ENCODE data around the gene NAB1.

The NAB1 gene

DNA sequence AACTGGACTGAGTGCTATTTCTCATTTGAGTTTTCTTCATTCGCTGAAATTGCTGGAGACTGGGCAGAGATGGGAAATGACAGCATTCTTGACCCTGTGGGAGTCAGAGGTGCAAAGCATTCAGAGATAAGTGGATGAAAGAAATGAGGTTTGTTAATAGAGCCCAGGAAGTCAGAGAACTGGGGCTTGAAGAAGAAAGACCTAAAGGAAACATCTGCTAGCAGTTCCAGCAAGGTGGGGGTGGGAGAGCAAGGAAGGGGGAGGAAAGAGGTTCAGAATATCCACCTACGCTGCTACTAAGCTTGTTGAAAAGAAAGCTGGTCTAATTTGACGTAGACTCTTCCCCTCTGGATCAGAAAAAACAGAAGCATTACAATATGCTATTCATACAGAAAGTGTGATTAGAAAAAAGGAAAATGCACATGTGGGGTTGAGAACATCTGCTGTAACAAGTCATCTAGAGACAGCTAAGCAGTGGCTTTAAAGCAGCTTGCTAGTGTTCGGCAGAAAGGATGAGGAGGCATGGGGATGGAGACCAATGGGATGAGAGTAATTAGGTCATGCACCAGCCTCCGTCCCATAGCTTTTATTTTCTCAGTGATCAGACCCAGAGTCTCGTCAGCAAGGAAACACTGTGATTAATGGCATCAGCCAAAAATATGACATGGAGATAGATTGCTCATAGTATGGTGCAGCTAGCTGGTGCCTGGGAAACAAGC, 29.7 kb downstream of the NAB1 start:
- peaks cover 49% of the 10 kb centered on the region for H3K4me1 Mint-ChIP-seq
- H3K27ac Mint-ChIP-seq, result peak overlapping the region; percentile 78
- no peaks in the 10 kb centered on the region for H3K27me3 Mint-ChIP-seq
- peaks cover 19% of the 10 kb centered on the region for H3K36me3 Mint-ChIP-seq
- H3K4me3 Mint-ChIP-seq, result peak overlapping the region; percentile 59
- peak; percentile 89 for ATAC-seq
- H3K9me3 Mint-ChIP-seq, result no peaks in the 10 kb centered on the region

- Mint-ChIP-seq H3K4me3 (peak overlapping the region; percentile 70), H3K27me3 (no peaks in the 10 kb centered on the region), H3K27ac (peak overlapping the region; percentile 78)
These were observed 30.5 kb downstream of the NAB1 start for GRCh38 chr2:190679391-190679790.

DNA sequence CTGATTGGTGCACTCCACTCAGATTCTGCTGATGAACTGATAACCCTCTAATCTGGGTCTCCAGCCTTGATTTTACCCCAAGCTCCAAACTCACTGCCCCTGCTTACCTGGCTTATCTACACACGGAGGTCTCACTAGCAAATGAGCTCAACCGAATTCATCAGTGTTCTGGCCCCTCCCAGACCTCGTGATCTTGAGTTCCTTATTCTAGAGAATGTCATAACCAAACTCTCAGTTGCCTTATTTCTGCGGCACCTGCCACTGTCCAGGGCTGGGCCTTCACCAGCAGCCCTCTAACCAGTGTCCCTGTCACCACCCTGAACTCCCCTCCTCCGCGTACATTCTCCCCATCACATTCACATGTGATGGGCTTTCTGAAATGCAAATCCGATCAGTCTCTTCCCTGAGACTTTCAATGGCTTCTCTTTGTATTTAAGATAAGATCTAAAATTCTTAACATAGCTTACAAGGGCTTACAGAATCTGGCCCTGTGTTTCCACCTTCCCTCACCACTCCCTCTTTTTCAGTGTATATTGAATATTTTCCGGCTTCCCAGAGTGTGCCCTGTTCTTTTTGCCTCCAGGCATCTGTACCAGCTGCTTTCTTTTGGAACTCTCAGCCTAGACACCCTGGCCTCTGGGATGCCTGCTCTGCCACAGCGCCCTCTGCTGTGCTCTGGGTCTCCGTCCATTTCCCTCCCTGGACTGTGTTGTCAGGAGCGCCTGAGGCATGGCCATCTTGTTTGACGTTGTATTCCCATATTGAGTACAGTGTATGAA, 31.1 kb downstream of the NAB1 start:
- peak overlapping the region; percentile 78 for H3K27ac Mint-ChIP-seq
- peaks cover 10% of the 10 kb centered on the region for H3K36me3 Mint-ChIP-seq
- H3K4me3 Mint-ChIP-seq, result peak overlapping the region; percentile 70
- H3K9me3 Mint-ChIP-seq, result no peaks in the 10 kb centered on the region
- peaks cover 39% of the 10 kb centered on the region for H3K4me1 Mint-ChIP-seq
- H3K27me3 Mint-ChIP-seq, result no peaks in the 10 kb centered on the region
- peak; percentile 89 for ATAC-seq

More at GRCh38 chr2:190679391-190679790, 30.5 kb downstream of the NAB1 start:
- H3K36me3 Mint-ChIP-seq, result peaks cover 11% of the 10 kb centered on the region
- H3K4me1 Mint-ChIP-seq, result peaks cover 43% of the 10 kb centered on the region
- H3K9me3 Mint-ChIP-seq, result no peaks in the 10 kb centered on the region
- no peak for ATAC-seq

GRCh38 chr2:190682168-190682567, 33.3 kb downstream of the NAB1 start:
- H3K27me3 Mint-ChIP-seq, result no peaks in the 10 kb centered on the region
- H3K4me3 Mint-ChIP-seq, result no peak overlapping the region
- ATAC-seq, result no peak
- peaks cover 27% of the 10 kb centered on the region for H3K4me1 Mint-ChIP-seq
- H3K27ac Mint-ChIP-seq, result no peak overlapping the region
- no peaks in the 10 kb centered on the region for H3K36me3 Mint-ChIP-seq
- no peaks in the 10 kb centered on the region for H3K9me3 Mint-ChIP-seq

DNA sequence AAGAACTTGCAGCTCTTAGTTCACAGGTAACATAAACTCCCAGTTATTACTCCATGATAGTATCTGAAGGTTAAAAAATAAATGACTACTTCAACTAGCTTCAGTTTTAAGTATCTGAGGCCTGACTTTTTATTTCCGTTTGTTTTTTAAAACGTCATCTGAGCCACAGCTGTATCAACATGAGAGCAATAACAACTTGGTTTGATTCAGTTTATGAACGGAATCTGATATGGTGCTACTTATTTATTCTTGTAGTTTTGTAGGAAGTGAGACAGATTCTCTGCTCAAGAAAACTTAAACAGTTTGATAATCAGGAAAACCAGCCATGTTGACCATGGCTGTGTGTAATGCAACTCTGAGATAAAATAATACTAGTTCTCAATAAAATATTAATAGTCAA, 34.9 kb downstream of the NAB1 start:
- Mint-ChIP-seq H3K4me3 (no peak overlapping the region), H3K36me3 (peaks cover 4% of the 10 kb centered on the region), H3K27me3 (no peaks in the 10 kb centered on the region), H3K4me1 (peaks cover 19% of the 10 kb centered on the region), H3K9me3 (no peaks in the 10 kb centered on the region), H3K27ac (no peak overlapping the region)
- no peak for ATAC-seq

GRCh38 chr2:190684931-190685330, 36.0 kb downstream of the NAB1 start:
- Mint-ChIP-seq H3K36me3 (peaks cover 16% of the 10 kb centered on the region), H3K9me3 (no peaks in the 10 kb centered on the region), H3K4me3 (no peak overlapping the region), H3K27ac (no peak overlapping the region), H3K27me3 (no peaks in the 10 kb centered on the region), H3K4me1 (peaks cover 10% of the 10 kb centered on the region)
- ATAC-seq, result no peak

- Mint-ChIP-seq H3K4me3 (no peak overlapping the region), H3K27ac (no peak overlapping the region), H3K36me3 (peaks cover 20% of the 10 kb centered on the region), H3K9me3 (no peaks in the 10 kb centered on the region), H3K4me1 (peaks cover 6% of the 10 kb centered on the region), H3K27me3 (no peaks in the 10 kb centered on the region)
- ATAC-seq, result no peak
These were observed 36.5 kb downstream of the NAB1 start for GRCh38 chr2:190685333-190685732.

DNA sequence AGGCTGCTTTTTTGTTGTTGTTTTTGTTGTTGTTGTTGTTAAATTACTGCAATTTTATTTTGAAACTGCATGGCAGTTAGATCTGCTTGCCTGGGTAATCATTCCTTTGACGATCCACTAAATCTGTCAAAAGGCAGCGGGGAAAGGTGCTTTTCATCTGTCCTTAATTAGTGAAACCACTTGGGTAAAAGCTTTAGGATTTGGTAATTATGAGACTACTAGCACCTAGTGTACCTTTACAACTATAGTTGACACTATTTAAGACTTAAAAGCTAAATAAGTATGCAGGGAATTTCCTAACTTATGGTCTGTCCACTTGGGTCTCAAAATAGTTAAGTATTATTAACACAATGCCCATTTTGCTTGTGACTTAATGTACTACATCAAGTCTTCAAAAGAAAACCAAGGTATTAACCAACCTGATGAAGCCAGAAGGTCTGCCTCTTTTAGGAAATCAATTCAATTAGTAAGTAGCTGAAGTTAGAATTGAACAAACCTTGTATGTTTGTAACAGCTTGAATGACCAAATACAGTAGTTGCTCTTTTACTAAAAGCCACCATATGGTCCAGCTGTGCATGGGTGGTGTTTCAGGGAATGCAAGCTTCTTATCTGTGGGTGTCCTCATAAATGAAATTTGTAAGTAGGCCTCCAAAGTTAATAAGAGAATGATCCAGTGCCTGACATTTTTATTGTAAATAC, 44.8 kb downstream of the NAB1 start:
- no peak overlapping the region for H3K27ac Mint-ChIP-seq
- ATAC-seq, result no peak

DNA sequence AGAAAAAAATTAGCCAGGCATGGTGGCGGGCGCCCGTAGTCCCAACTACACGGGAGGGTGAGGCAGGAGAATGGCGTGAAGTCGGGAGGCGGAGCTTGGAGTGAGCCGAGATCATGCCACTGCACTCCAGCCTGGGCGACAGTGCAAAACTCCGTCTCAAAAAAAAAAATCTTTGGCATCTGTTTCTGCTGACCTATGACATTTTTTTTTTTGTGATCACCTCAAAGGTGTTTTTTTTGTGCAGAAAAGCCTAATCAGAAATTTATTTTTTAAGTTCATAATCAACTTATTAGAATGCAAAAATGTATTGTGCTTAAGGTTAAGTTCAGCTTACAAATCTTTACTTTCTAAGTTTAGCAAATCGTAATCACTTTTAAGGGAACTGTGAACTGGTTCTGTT, 45.6 kb downstream of the NAB1 start:
- Mint-ChIP-seq H3K27ac (no peak overlapping the region), H3K4me3 (no peak overlapping the region)

More for the DNA sequence above, 44.8 kb downstream of the NAB1 start:
- no peak overlapping the region for H3K4me3 Mint-ChIP-seq
- H3K36me3 Mint-ChIP-seq, result peaks cover 29% of the 10 kb centered on the region
- H3K4me1 Mint-ChIP-seq, result no peaks in the 10 kb centered on the region
- H3K9me3 Mint-ChIP-seq, result no peaks in the 10 kb centered on the region
- no peaks in the 10 kb centered on the region for H3K27me3 Mint-ChIP-seq

DNA sequence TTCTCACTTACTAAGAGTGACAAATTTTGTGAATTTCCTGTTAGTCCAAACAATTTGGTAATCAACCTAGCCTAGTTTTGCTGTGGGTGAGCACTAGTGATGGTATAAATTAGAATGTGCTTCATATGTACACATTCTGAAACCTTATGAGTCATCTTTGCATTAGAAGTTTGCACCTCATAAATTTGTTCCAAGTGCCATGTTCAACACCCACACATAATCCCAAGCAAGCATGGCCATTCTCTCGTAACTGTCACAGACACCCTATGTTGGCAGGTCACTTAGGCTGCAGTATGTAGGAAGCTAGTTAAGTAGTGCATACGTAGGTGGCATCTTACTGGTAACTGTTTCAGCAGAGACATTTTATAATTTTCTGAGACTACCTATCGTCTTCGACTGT, 46.9 kb downstream of the NAB1 start:
- no peak overlapping the region for H3K27ac Mint-ChIP-seq
- peaks cover 9% of the 10 kb centered on the region for H3K36me3 Mint-ChIP-seq
- no peak overlapping the region for H3K4me3 Mint-ChIP-seq
- no peaks in the 10 kb centered on the region for H3K27me3 Mint-ChIP-seq
- ATAC-seq, result no peak
- no peaks in the 10 kb centered on the region for H3K4me1 Mint-ChIP-seq
- H3K9me3 Mint-ChIP-seq, result no peaks in the 10 kb centered on the region

More for the DNA sequence above, 45.6 kb downstream of the NAB1 start:
- H3K4me1 Mint-ChIP-seq, result no peaks in the 10 kb centered on the region
- H3K27me3 Mint-ChIP-seq, result no peaks in the 10 kb centered on the region
- no peaks in the 10 kb centered on the region for H3K9me3 Mint-ChIP-seq
- peaks cover 21% of the 10 kb centered on the region for H3K36me3 Mint-ChIP-seq
- ATAC-seq, result no peak

- ATAC-seq, result no peak
- no peaks in the 10 kb centered on the region for H3K9me3 Mint-ChIP-seq
- H3K27me3 Mint-ChIP-seq, result no peaks in the 10 kb centered on the region
- peaks cover 5% of the 10 kb centered on the region for H3K4me1 Mint-ChIP-seq
- no peak overlapping the region for H3K4me3 Mint-ChIP-seq
- peaks cover 6% of the 10 kb centered on the region for H3K36me3 Mint-ChIP-seq
- no peak overlapping the region for H3K27ac Mint-ChIP-seq
These were observed 48.0 kb downstream of the NAB1 start for GRCh38 chr2:190696792-190697398.

GRCh38 chr2:190697421-190697820, 48.5 kb downstream of the NAB1 start:
- Mint-ChIP-seq H3K4me1 (peaks cover 6% of the 10 kb centered on the region), H3K27me3 (no peaks in the 10 kb centered on the region)

DNA sequence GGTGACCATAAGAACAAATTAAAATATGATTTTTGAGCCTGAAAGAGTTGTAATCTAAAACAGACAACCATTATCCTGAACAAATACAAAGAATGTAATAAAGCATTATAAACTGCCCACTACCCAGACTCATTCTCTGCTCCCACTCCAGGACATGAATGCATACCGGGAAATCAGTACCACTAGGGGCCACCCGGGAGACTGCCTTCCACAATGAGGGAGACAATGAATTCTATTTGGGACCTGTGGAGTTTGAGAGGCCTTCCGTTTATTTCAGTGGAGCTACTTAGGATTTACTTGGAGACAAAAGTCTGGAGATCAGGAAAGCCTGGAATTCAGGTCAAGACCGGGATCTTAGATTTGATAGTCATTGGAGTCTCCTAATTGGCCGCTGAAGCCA, 50.0 kb downstream of the NAB1 start:
- ATAC-seq, result no peak
- peaks cover 8% of the 10 kb centered on the region for H3K4me1 Mint-ChIP-seq

More at GRCh38 chr2:190697421-190697820, 48.5 kb downstream of the NAB1 start:
- Mint-ChIP-seq H3K4me3 (no peak overlapping the region), H3K27ac (no peak overlapping the region), H3K36me3 (peaks cover 6% of the 10 kb centered on the region), H3K9me3 (no peaks in the 10 kb centered on the region)
- ATAC-seq, result no peak

GRCh38 chr2:190701586-190701985, 52.7 kb downstream of the NAB1 start:
- no peaks in the 10 kb centered on the region for H3K9me3 Mint-ChIP-seq
- H3K36me3 Mint-ChIP-seq, result no peaks in the 10 kb centered on the region
- no peak overlapping the region for H3K4me3 Mint-ChIP-seq
- H3K27me3 Mint-ChIP-seq, result peaks cover 13% of the 10 kb centered on the region
- no peak overlapping the region for H3K27ac Mint-ChIP-seq
- no peak for ATAC-seq
- H3K4me1 Mint-ChIP-seq, result peaks cover 14% of the 10 kb centered on the region

More for the DNA sequence above, 50.0 kb downstream of the NAB1 start:
- Mint-ChIP-seq H3K27me3 (peaks cover 5% of the 10 kb centered on the region), H3K36me3 (no peaks in the 10 kb centered on the region), H3K4me3 (no peak overlapping the region), H3K27ac (no peak overlapping the region), H3K9me3 (no peaks in the 10 kb centered on the region)

DNA sequence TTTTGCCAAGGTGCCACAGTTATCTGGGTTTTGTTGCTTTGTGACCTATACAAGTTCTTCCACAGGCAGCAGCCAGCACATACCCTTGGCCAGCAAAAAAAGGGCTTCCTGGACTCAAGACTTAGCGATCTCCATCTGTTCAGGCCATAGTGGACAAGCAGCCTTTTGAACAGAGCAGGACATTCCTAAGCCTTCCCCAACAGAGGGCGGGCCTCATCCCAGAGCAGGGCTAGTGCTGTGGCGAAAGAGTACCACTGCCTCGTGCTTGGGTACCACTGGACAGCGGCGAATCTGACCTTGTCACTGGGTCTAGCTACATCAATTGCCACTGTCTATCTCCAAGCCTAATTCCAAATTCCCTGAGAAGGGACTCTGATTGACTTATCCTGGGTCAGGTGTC, 56.4 kb downstream of the NAB1 start:
- Mint-ChIP-seq H3K4me3 (no peak overlapping the region), H3K36me3 (no peaks in the 10 kb centered on the region), H3K27me3 (peaks cover 13% of the 10 kb centered on the region), H3K27ac (no peak overlapping the region), H3K4me1 (peaks cover 14% of the 10 kb centered on the region), H3K9me3 (peaks cover 3% of the 10 kb centered on the region)
- no peak for ATAC-seq
